GM13977 (cell line): ENCODE results near the gene NFKB1.

Experiments used
- DNase-seq: peaks from one replicate; pipeline ENCODE4 v3.0.0; 2012; ENCODE audit warnings: low spot score
- in situ Hi-C: fragments of 300-500 bp; cut with MboI; formaldehyde crosslinking; loops from one replicate; pipeline ENCODE4 v1.12.0; 2022; ENCODE audit warnings: low sequenced_read_pairs, low pct_unique_long_range_greater_than_20kb, mixed read lengths, inconsistent platforms; ENCODE audit not compliant: unreplicated experiment
- TF ChIP-seq, protein P1 (sequence below): IDR thresholded peaks from 2 replicates; pipeline ENCODE4 v1.5.1; 2012; ENCODE audit warnings: mild to moderate bottlenecking, control low read depth; ENCODE audit not compliant: insufficient read depth; ENCODE audit errors: extremely low read depth, missing control alignments

NFKB1 gene

GRCh38 chr4:102517753-102518152 is 16.6 kb downstream of the NFKB1 start:
- TF ChIP-seq, protein P1, sequence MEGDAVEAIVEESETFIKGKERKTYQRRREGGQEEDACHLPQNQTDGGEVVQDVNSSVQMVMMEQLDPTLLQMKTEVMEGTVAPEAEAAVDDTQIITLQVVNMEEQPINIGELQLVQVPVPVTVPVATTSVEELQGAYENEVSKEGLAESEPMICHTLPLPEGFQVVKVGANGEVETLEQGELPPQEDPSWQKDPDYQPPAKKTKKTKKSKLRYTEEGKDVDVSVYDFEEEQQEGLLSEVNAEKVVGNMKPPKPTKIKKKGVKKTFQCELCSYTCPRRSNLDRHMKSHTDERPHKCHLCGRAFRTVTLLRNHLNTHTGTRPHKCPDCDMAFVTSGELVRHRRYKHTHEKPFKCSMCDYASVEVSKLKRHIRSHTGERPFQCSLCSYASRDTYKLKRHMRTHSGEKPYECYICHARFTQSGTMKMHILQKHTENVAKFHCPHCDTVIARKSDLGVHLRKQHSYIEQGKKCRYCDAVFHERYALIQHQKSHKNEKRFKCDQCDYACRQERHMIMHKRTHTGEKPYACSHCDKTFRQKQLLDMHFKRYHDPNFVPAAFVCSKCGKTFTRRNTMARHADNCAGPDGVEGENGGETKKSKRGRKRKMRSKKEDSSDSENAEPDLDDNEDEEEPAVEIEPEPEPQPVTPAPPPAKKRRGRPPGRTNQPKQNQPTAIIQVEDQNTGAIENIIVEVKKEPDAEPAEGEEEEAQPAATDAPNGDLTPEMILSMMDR = no peak
- DNase-seq = no peak
- in situ Hi-C loops = no loop called here

- no peak for DNase-seq
- TF ChIP-seq, protein P1 = no peak
- in situ Hi-C loops = no loop called here
These were observed 17.6 kb downstream of the NFKB1 start for GRCh38 chr4:102518703-102519131.

DNA sequence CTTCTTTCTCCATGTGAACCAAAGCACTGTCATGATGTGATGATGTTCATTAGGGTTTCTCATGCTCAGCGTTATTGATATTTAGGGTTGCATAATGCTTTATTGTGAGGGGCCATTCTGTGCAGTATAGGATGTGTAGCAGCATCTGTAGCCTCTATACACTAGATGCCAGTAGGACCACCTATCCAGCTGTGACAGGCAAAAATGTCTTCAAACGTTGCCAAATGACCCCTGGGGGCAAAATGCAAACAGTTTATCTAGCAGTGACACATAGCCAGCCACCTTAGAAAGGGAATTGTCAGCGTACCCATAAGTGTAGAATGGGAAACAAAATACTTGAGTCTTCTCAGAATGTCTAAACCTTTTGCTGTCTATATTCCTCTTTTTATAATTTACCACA is 18.8 kb downstream of the NFKB1 start:
- TF ChIP-seq, protein P1 = no peak
- in situ Hi-C loops = no loop called here
- DNase-seq = no peak

- in situ Hi-C loops = no loop called here
- TF ChIP-seq, protein P1 = no peak
- no peak for DNase-seq
These were observed 20.4 kb downstream of the NFKB1 start for GRCh38 chr4:102521570-102521969.

DNA sequence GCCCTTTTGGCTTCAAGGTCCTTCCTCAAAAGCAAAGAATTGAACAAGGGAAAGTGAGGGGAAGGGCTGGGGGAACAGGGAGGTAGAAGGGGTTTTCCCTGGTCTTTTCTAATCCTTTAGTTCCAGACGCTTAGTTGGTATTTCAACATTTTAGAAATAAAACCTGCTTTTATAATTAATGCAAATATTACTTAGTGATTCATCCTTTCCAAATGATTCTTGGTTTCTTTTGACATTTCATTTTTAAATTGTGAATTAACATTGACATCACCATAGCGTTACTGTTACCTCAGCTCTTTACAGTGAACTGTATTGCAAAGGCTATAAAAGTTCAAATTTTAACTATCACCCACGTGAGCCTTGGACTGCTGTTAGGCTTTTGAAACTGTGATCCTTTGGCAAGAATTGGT is 20.9 kb downstream of the NFKB1 start:
- in situ Hi-C loops = no loop called here
- no peak for DNase-seq
- TF ChIP-seq, protein P1 = no peak

DNA sequence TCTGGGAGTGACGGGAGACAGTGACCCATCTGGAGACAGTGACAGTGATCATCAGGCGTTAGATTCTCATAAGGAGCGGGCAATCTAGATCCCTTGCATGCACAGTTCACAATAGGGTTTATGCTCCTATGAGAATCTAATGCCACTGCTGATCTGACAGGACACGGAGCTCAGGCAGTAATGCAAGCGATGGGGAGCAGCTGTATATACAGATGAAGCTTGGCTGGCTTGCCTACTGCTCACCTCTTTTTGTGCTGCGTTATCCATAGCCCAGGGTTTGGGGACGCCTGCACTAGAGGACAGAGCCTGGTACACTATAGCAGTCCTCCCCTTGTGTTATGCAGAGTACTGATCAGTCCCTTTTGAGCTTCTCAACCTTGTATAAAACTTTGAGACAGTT is 23.5 kb downstream of the NFKB1 start:
- no peak for DNase-seq
- in situ Hi-C loops = no loop called here
- TF ChIP-seq, protein P1 = no peak

- in situ Hi-C loops = no loop called here
- TF ChIP-seq, protein P1 = no peak
- no peak for DNase-seq
These were observed 23.9 kb downstream of the NFKB1 start for GRCh38 chr4:102525097-102525496.
